ENCODE data around the gene PPFIBP1.
"Not testable (repeated sequence)": the region's sequence is repeated elsewhere in the genome, so short reads cannot be mapped to it uniquely, and the experiment has no call there.

The PPFIBP1 gene

GRCh38 chr12:27631365-27631764, 107.4 kb downstream of the PPFIBP1 start:
- no peak for DNase-seq

- DNase-seq, result no peak
Observed at GRCh38 chr12:27631813-27632491, 107.9 kb downstream of the PPFIBP1 start.

- no peak for DNase-seq
Observed at GRCh38 chr12:27635349-27635972, 111.5 kb downstream of the PPFIBP1 start.

GRCh38 chr12:27636569-27636968, 112.6 kb downstream of the PPFIBP1 start:
- not testable (repeated sequence) for DNase-seq

GRCh38 chr12:27637524-27637923, 113.5 kb downstream of the PPFIBP1 start:
- DNase-seq, result no peak

- DNase-seq, result no peak
Observed at GRCh38 chr12:27639265-27639664, 115.3 kb downstream of the PPFIBP1 start.

- not testable (repeated sequence) for DNase-seq
Observed at GRCh38 chr12:27640566-27641200, 116.7 kb downstream of the PPFIBP1 start.

- not testable (repeated sequence) for DNase-seq
Observed at GRCh38 chr12:27642361-27642760, 118.4 kb downstream of the PPFIBP1 start.

GRCh38 chr12:27642892-27643291, 118.9 kb downstream of the PPFIBP1 start:
- DNase-seq, result not testable (repeated sequence)

GRCh38 chr12:27644158-27644845, 120.3 kb downstream of the PPFIBP1 start:
- DNase-seq, result no peak

GRCh38 chr12:27645671-27646070, 121.7 kb downstream of the PPFIBP1 start:
- no peak for DNase-seq

- DNase-seq, result no peak
Observed at GRCh38 chr12:27646149-27646548, 122.1 kb downstream of the PPFIBP1 start.

GRCh38 chr12:27650011-27650410, 126.0 kb downstream of the PPFIBP1 start:
- no peak for DNase-seq

- DNase-seq, result no peak
Observed at GRCh38 chr12:27651201-27651600, 127.2 kb downstream of the PPFIBP1 start.

GRCh38 chr12:27652174-27652763, 128.3 kb downstream of the PPFIBP1 start:
- peak; percentile 21 for DNase-seq

GRCh38 chr12:27653661-27654060, 129.7 kb downstream of the PPFIBP1 start:
- no peak for DNase-seq

GRCh38 chr12:27655476-27655875, 131.5 kb downstream of the PPFIBP1 start:
- not testable (repeated sequence) for DNase-seq

GRCh38 chr12:27657296-27657695, 133.3 kb downstream of the PPFIBP1 start:
- no peak for DNase-seq

- no peak for DNase-seq
Observed at GRCh38 chr12:27665704-27666103, 141.7 kb downstream of the PPFIBP1 start.

GRCh38 chr12:27666510-27666909, 142.5 kb downstream of the PPFIBP1 start:
- no peak for DNase-seq

GRCh38 chr12:27667540-27667939, 143.5 kb downstream of the PPFIBP1 start:
- DNase-seq, result no peak

GRCh38 chr12:27672051-27672450, 148.0 kb downstream of the PPFIBP1 start:
- no peak for DNase-seq

- DNase-seq, result no peak
Observed at GRCh38 chr12:27672643-27673042, 148.6 kb downstream of the PPFIBP1 start.
